OCI-LY1 (cell line): Measurements from ENCODE around the gene SLC25A5.

ENCODE experiments used
- H2AFZ ChIP-seq: fragments of 200-600 bp; sonication (generic), shearing (Covaris generic); 2 replicates; pipeline ENCODE4 v1.6.0; 2014; ENCODE audit warnings: antibody characterized with exemption, mild to moderate bottlenecking, low read length
- H3F3A ChIP-seq: fragments of 200-600 bp; sonication (generic), shearing (Covaris generic); 2 replicates; pipeline ENCODE4 v1.6.0; 2014; ENCODE audit warnings: mild to moderate bottlenecking, antibody characterized with exemption, low read length, moderate library complexity; ENCODE audit not compliant: insufficient read depth
- H3K27ac ChIP-seq: fragments of 200-600 bp; sonication (generic); 2 replicates; pipeline ENCODE4 v1.5.1; 2014; ENCODE audit warnings: low read length, mixed run types, mild to moderate bottlenecking, low read depth; ENCODE audit not compliant: poor library complexity, severe bottlenecking
- H3K27me3 ChIP-seq: fragments of 200-600 bp; sonication (generic); 2 replicates; pipeline ENCODE4 v1.6.0; 2014; ENCODE audit warnings: antibody characterized with exemption, mild to moderate bottlenecking, low read length, moderate library complexity; ENCODE audit not compliant: insufficient read depth
- H3K36me3 ChIP-seq: fragments of 200-600 bp; sonication (generic); 2 replicates; pipeline ENCODE4 v1.6.1; 2014; ENCODE audit warnings: mild to moderate bottlenecking, antibody characterized with exemption, low read length, moderate library complexity, mixed read lengths; ENCODE audit not compliant: insufficient read depth
- H3K4me1 ChIP-seq: fragments of 200-600 bp; sonication (generic); 2 replicates; pipeline ENCODE4 v1.5.1; 2014; ENCODE audit warnings: mild to moderate bottlenecking, low read length, moderate library complexity; ENCODE audit not compliant: insufficient read depth, severe bottlenecking
- H3K4me2 ChIP-seq: fragments of 200-600 bp; sonication (generic), shearing (Covaris generic); 2 replicates; pipeline ENCODE4 v1.6.1; 2014; ENCODE audit warnings: low read length
- H3K4me3 ChIP-seq: fragments of 200-600 bp; sonication (generic); 2 replicates; pipeline ENCODE4 v1.5.1; 2014; ENCODE audit warnings: low read length, low read depth, mild to moderate bottlenecking, mixed read lengths; ENCODE audit not compliant: poor library complexity, severe bottlenecking
- H3K79me2 ChIP-seq: fragments of 200-600 bp; shearing (Covaris generic); 2 replicates; pipeline ENCODE4 v1.6.1; 2016; ENCODE audit warnings: mixed run types, low read length, mixed read lengths; ENCODE audit not compliant: insufficient read depth
- H3K9ac ChIP-seq: fragments of 200-600 bp; sonication (generic), shearing (Covaris generic); 2 replicates; pipeline ENCODE4 v1.6.1; 2014; ENCODE audit warnings: mild to moderate bottlenecking, low read length, mixed read lengths
- H3K9me2 ChIP-seq: fragments of 200-600 bp; sonication (generic), shearing (Covaris generic); 2 replicates; pipeline ENCODE4 v1.6.1; 2014; ENCODE audit warnings: low read depth, mild to moderate bottlenecking, low read length, mixed read lengths
- H3K9me3 ChIP-seq: fragments of 200-600 bp; shearing (Covaris generic); 2 replicates; pipeline ENCODE4 v1.6.1; 2014; ENCODE audit warnings: low read length, mixed read lengths
- H4K20me1 ChIP-seq: fragments of 200-600 bp; sonication (generic), shearing (Covaris generic); 2 replicates; pipeline ENCODE4 v1.6.0; 2016; ENCODE audit warnings: mild to moderate bottlenecking, low read length; ENCODE audit not compliant: insufficient read depth
- CTCF ChIP-seq: fragments of 200-600 bp; sonication (generic), shearing (Covaris generic); IDR thresholded peaks from 2 replicates; pipeline ENCODE4 v1.5.1; 2017; ENCODE audit warnings: mild to moderate bottlenecking, antibody characterized with exemption, low read length, moderate library complexity, mixed read lengths
- EZH2 ChIP-seq: fragments of 200-600 bp; sonication (generic), shearing (Covaris generic); IDR thresholded peaks from 2 replicates; pipeline ENCODE4 v1.8.0; 2017; ENCODE audit warnings: borderline replicate concordance, mixed run types, mild to moderate bottlenecking, antibody characterized with exemption, low read length, moderate library complexity, mixed read lengths

Gene SLC25A5

GRCh38 chrX:119459181-119459580, 9.1 kb upstream of the SLC25A5 start:
- H3K4me2 ChIP-seq: no peak overlapping the region
- H3K79me2 ChIP-seq: no peaks in the 10 kb centered on the region
- no peaks in the 10 kb centered on the region for H3K9me2 ChIP-seq
- H3K4me1 ChIP-seq: no peaks in the 10 kb centered on the region
- H3K9me3 ChIP-seq: no peaks in the 10 kb centered on the region
- no peaks in the 10 kb centered on the region for H3F3A ChIP-seq
- no peak overlapping the region for H3K4me3 ChIP-seq
- no peaks in the 10 kb centered on the region for H3K36me3 ChIP-seq
- no peaks in the 10 kb centered on the region for H4K20me1 ChIP-seq
- no peak overlapping the region for H2AFZ ChIP-seq
- no peaks in the 10 kb centered on the region for H3K27me3 ChIP-seq
- H3K27ac ChIP-seq: no peak overlapping the region
- TF ChIP-seq CTCF: no peak
- no peak for TF ChIP-seq EZH2
- no peak overlapping the region for H3K9ac ChIP-seq

GRCh38 chrX:119465555-119465954, 2.7 kb upstream of the SLC25A5 start:
- Histone ChIP-seq H3K36me3 (peaks cover 15% of the 10 kb centered on the region), H3F3A (no peaks in the 10 kb centered on the region), H4K20me1 (no peaks in the 10 kb centered on the region), H3K27ac (no peak overlapping the region), H2AFZ (no peak overlapping the region), H3K9me3 (no peaks in the 10 kb centered on the region), H3K27me3 (no peaks in the 10 kb centered on the region), H3K9me2 (no peaks in the 10 kb centered on the region), H3K4me3 (no peak overlapping the region), H3K9ac (no peak overlapping the region), H3K4me2 (no peak overlapping the region), H3K79me2 (no peaks in the 10 kb centered on the region), H3K4me1 (peaks cover 13% of the 10 kb centered on the region)
- no peak for TF ChIP-seq CTCF
- TF ChIP-seq EZH2: no peak

- Histone ChIP-seq H3K9me2 (no peaks in the 10 kb centered on the region), H3K4me3 (no peak overlapping the region), H3K4me2 (no peak overlapping the region), H3K27me3 (no peaks in the 10 kb centered on the region), H3K79me2 (no peaks in the 10 kb centered on the region), H3K36me3 (peaks cover 25% of the 10 kb centered on the region), H3K4me1 (peaks cover 13% of the 10 kb centered on the region), H4K20me1 (no peaks in the 10 kb centered on the region), H2AFZ (no peak overlapping the region), H3K9me3 (no peaks in the 10 kb centered on the region), H3K9ac (no peak overlapping the region), H3K27ac (no peak overlapping the region), H3F3A (no peaks in the 10 kb centered on the region)
- TF ChIP-seq CTCF (no peak), EZH2 (no peak)
These were observed 1.3 kb upstream of the SLC25A5 start for GRCh38 chrX:119466970-119467369.
